ENCODE data around the gene NUP205.
"Not testable (repeated sequence)": the region's sequence is repeated elsewhere in the genome, so short reads cannot be mapped to it uniquely, and the experiment has no call there.

NUP205 gene

GRCh38 chr7:135617781-135618180 is 60.1 kb downstream of the NUP205 start:
- DNase-seq (ENCODE audit: extremely low read depth in 1 of 2, low read depth in 1 of 2): no peak

- DNase-seq (ENCODE audit: extremely low read depth in 1 of 2, low read depth in 1 of 2): no peak
Measured at GRCh38 chr7:135618510-135618909, 60.8 kb downstream of the NUP205 start.

GRCh38 chr7:135620447-135620846 is 62.7 kb downstream of the NUP205 start:
- DNase-seq (ENCODE audit: extremely low read depth in 1 of 2, low read depth in 1 of 2): no peak

- no peak for DNase-seq (ENCODE audit: extremely low read depth in 1 of 2, low read depth in 1 of 2)
Measured at GRCh38 chr7:135620980-135621850, 63.5 kb downstream of the NUP205 start.

- DNase-seq (ENCODE audit: extremely low read depth in 1 of 2, low read depth in 1 of 2): no peak
Measured at GRCh38 chr7:135634191-135634878, 76.6 kb downstream of the NUP205 start.

- DNase-seq (ENCODE audit: extremely low read depth in 1 of 2, low read depth in 1 of 2): not testable (repeated sequence)
Measured at GRCh38 chr7:135639690-135640089, 82.0 kb downstream of the NUP205 start.

- no peak for DNase-seq (ENCODE audit: extremely low read depth in 1 of 2, low read depth in 1 of 2)
Measured at GRCh38 chr7:135644154-135644553, 86.4 kb downstream of the NUP205 start.

- no peak for DNase-seq (ENCODE audit: extremely low read depth in 1 of 2, low read depth in 1 of 2)
Measured at GRCh38 chr7:135644729-135645128, 87.0 kb downstream of the NUP205 start.

- no peak for DNase-seq (ENCODE audit: extremely low read depth in 1 of 2, low read depth in 1 of 2)
Measured at GRCh38 chr7:135645296-135645904, 87.7 kb downstream of the NUP205 start.

GRCh38 chr7:135647755-135648154 is 90.0 kb downstream of the NUP205 start:
- no peak for DNase-seq (ENCODE audit: extremely low read depth in 1 of 2, low read depth in 1 of 2)

- DNase-seq (ENCODE audit: extremely low read depth in 1 of 2, low read depth in 1 of 2): no peak
Measured at GRCh38 chr7:135648235-135648634, 90.5 kb downstream of the NUP205 start.

- no peak for DNase-seq (ENCODE audit: extremely low read depth in 1 of 2, low read depth in 1 of 2)
Measured at GRCh38 chr7:135650831-135651573, 93.3 kb downstream of the NUP205 start.

- no peak for DNase-seq (ENCODE audit: extremely low read depth in 1 of 2, low read depth in 1 of 2)
Measured at GRCh38 chr7:135653340-135654080, 95.8 kb downstream of the NUP205 start.

GRCh38 chr7:135658564-135658963 is 100.8 kb downstream of the NUP205 start:
- no peak for DNase-seq (ENCODE audit: extremely low read depth in 1 of 2, low read depth in 1 of 2)

GRCh38 chr7:135659159-135659846 is 101.6 kb downstream of the NUP205 start:
- no peak for DNase-seq (ENCODE audit: extremely low read depth in 1 of 2, low read depth in 1 of 2)

- no peak for DNase-seq (ENCODE audit: extremely low read depth in 1 of 2, low read depth in 1 of 2)
Measured at GRCh38 chr7:135661311-135662122, 103.8 kb downstream of the NUP205 start.

- DNase-seq (ENCODE audit: extremely low read depth in 1 of 2, low read depth in 1 of 2): no peak
Measured at GRCh38 chr7:135662123-135662372, 104.3 kb downstream of the NUP205 start.

- DNase-seq (ENCODE audit: extremely low read depth in 1 of 2, low read depth in 1 of 2): peak; percentile 87 to 90
Measured at GRCh38 chr7:135662373-135663114, 104.8 kb downstream of the NUP205 start, which contains the start of gene STMP1. Gene STMP1, plus strand, starts transcription at chr7:135662514.

Data from stimulated activated CD8-positive, alpha-beta memory T cell treated with anti-CD3 and anti-CD28 coated beads, Interleukin-7, amount 100 ng/mL, for 48 hours (primary cell).